GM18873 (cell line): ENCODE results near the gene ELF1.
"Not testable (repeated sequence)": the region's sequence is repeated elsewhere in the genome, so short reads cannot be mapped to it uniquely, and the experiment has no call there.

Source experiments
- ATAC-seq: cut with Tn5 transposase; IDR thresholded peaks from one replicate; pipeline ENCODE4 v1.9.1; 2021; ENCODE audit warnings: mild to moderate bottlenecking, moderate library complexity, moderate number of reproducible peaks; ENCODE audit not compliant: unreplicated experiment, low FRiP score

ELF1 gene

DNA sequence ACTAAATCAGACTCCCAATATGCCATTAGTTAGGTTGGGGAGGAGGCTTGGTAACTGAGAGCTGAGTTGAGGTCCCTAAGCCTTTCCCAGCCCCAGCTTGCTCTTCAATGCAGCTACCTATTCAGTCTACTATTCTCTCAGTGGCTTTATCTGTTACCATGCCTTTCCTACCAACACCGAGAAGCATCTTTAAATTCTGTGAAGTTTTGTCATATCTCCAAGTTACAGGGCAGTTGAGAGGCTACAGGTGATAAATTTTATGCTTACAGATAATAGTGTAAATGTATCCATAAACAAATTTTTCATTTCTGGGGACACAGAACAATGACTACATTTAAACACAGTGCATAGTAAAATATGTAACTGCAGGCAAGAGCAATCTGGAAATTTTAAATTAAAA lies 110.6 kb downstream of the ELF1 start:
- ATAC-seq = no peak

GRCh38 chr13:40901032-40901431 lies 118.1 kb downstream of the ELF1 start:
- not testable (repeated sequence) for ATAC-seq

GRCh38 chr13:40900568-40900967 lies 118.5 kb downstream of the ELF1 start:
- ATAC-seq = not testable (repeated sequence)

GRCh38 chr13:40897053-40897452 lies 122.1 kb downstream of the ELF1 start:
- ATAC-seq = no peak

- no peak for ATAC-seq
Observed at GRCh38 chr13:40895227-40896184, 123.6 kb downstream of the ELF1 start.

- not testable (repeated sequence) for ATAC-seq
Observed at GRCh38 chr13:40893573-40893972, 125.5 kb downstream of the ELF1 start.

DNA sequence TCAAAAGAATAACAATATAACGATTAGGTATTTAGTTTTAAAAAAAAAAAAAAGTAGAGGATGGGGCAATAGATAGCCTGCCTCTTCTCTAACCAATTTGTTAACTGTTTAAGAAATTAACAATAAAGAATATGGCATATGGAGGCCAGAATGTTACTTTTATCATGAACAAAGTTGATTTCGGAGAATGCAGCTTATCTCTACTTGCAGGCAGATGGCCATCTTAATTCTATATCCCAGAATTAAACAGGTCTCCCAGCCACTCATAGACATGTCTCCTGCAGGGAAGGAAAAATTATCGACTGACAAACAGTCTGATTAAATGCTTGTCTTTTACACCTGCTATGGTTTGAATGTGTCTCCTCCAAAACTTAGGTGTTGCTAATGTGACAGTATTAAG lies 133.1 kb downstream of the ELF1 start:
- no peak for ATAC-seq

GRCh38 chr13:40884175-40884574 lies 134.9 kb downstream of the ELF1 start:
- not testable (repeated sequence) for ATAC-seq
